GM20000 (cell line): ENCODE measurements around the gene ANK3.

Experiments
- DNase-seq: peaks from one replicate; pipeline ENCODE4 v3.0.0; 2012; ENCODE audit warnings: low spot score
- CTCF ChIP-seq: IDR thresholded peaks from 2 replicates; pipeline ENCODE4 v1.5.1; 2012; ENCODE audit warnings: mild to moderate bottlenecking, control low read depth; ENCODE audit errors: extremely low read depth, missing control alignments

ANK3 gene

GRCh38 chr10:60082744-60083344 is 306.8 kb downstream of the ANK3 start:
- no peak for DNase-seq
- no peak for TF ChIP-seq CTCF

DNA sequence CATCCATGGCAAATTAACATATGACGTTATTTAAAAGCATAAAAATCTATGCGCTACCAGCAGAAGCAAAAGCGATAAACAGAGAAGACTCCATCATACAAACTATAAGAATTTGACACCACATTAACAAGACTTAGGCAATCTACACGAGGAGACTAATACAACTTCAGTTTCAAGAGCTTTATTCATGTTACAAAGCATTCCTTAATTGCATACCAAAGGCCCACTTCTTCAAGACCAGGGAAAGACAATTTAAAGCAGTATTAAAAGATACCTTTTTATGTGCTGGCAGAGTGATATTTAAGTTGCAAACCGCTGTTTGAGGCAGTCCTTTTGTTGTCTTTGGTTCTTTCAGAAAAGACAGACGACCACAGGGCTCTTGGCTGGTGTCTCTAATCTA is 307.3 kb downstream of the ANK3 start:
- TF ChIP-seq CTCF: no peak
- DNase-seq: no peak

DNA sequence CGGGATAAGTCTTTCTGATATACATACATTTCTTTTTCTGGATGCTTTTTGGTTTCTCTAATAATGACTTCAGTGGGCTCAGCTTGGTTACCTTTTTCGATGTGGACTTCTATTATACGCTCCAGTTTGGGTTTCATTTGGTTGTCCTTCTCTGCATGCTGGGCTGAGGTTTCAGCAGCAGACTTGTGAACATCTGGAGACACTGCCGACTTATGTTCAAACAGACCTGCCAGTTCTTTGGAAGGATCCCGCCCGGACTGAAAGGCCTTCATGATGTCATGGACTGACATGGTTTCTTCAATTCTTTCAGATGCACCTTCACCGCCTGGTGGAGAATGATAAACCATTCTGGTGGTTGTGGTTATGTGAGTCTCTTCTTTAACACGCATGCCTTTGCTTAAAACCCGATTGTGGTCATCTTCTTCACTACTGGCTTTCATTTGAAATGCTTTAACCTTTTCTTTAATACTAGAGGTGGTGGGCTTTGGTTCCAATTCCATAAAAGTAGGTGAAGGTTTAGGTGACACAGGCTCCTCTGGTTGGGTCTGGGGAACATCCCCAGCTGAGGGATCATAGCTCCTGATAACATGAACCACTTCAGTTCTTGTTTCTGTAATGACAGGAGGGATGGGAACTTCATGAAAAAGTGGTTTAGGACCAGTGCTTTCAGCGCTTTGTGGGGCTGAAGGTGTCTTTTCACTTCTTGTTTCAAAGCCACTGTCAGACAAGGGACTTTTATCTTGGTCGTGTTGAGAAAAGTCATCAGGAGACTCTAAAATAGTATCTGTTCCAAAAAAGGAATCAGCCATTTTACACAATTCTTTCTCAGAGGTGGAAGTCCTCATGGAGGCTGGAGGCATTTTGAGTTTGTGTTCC is 315.7 kb downstream of the ANK3 start:
- TF ChIP-seq CTCF: no peak
- peak; percentile 52 for DNase-seq

DNA sequence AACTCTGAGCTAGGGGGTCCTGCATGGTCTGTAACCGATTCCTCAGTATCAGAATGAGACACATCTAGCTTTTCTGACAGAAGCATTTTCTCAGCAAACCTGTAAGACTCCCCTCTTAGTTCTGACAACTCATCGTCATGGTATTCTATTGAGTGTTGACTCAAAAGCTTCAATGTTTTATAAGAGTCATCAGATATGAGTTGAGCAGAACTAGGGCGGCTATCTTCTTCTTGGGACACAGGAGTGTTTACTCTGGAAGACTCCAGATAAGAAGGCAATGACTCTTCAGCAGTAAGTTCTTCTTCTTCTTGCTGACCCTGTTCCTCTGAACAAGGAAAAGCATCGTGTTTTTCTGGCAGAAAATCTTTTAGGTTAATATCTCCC is 316.3 kb downstream of the ANK3 start:
- TF ChIP-seq CTCF: no peak

DNA sequence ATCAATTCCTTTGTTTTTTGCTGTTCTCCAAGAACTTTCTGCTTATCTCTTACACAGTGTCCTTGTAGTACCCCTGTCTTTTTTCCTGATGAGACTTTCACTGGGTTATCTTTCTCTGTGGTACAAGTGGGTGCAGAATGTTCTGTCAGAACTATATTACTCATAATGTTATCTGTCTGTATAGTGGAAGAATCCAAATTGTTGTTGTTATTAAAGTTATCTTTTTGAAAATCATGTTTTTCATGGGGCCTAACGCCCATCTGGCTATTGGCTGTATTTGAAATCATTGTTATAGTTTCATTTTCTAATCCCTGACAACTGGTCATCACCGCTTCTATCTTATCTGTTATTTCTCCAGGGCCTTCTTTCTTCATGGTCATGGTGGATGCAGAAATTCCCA is 320.4 kb downstream of the ANK3 start:
- no peak for DNase-seq
- TF ChIP-seq CTCF: no peak

More for the DNA sequence above, 316.3 kb downstream of the ANK3 start:
- no peak for DNase-seq

DNA sequence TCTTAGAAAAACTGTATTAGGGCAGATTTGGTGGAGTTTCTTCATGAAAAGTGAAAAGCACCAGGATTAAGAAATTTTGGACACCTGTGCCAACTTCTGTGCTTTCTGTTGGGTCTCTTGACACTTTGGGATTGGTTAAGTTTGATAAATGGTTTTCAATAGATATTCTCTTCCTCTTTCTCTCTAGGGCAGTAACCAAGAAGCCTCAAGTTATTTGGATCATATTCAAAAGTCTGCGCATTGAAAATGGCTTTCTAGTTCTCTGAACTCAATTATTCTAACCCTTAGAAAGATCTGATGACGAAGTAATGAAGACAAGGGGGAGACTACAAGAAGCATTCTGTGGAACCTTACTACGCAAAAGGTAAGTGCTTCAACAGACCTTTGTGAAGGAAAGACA is 339.3 kb downstream of the ANK3 start:
- DNase-seq: no peak
- TF ChIP-seq CTCF: no peak

- DNase-seq: no peak
- TF ChIP-seq CTCF: no peak
Measured at GRCh38 chr10:60048091-60048501, 341.6 kb downstream of the ANK3 start.
